Endodermal cell (in vitro differentiated cells): ENCODE data around the gene UBXN11. TPM values are rescaled to one million over a fixed set of nuclear protein-coding genes. Genes with fewer than 3 reads are reported as not detected.

ENCODE experiments used
- DNase-seq: peaks from one replicate; pipeline ENCODE4 v3.0.0-alpha.2; 2017
- H3K27ac ChIP-seq: 2 replicates; pipeline ENCODE4 v1.5.1; 2013; ENCODE audit warnings: mild to moderate bottlenecking, low read depth, low read length, moderate library complexity
- H3K27me3 ChIP-seq: 2 replicates; pipeline ENCODE4 v1.6.1; 2013; ENCODE audit warnings: mild to moderate bottlenecking, low read length, moderate library complexity; ENCODE audit not compliant: insufficient read depth, control insufficient read depth, poor library complexity, severe bottlenecking
- H3K36me3 ChIP-seq: 2 replicates; pipeline ENCODE4 v1.7.0; 2013; ENCODE audit warnings: mild to moderate bottlenecking, low read length, moderate library complexity; ENCODE audit not compliant: control insufficient read depth, insufficient read depth
- H3K4me1 ChIP-seq: one replicate; pipeline ENCODE4 v1.7.0; 2013; ENCODE audit warnings: low read length; ENCODE audit not compliant: control insufficient read depth, insufficient read depth
- H3K4me3 ChIP-seq: 2 replicates; pipeline ENCODE4 v1.5.1; 2013; ENCODE audit warnings: mild to moderate bottlenecking, low read length, moderate library complexity
- H3K9ac ChIP-seq: 2 replicates; pipeline ENCODE4 v1.6.1; 2013; ENCODE audit warnings: mild to moderate bottlenecking, low read length, moderate library complexity; ENCODE audit not compliant: poor library complexity, severe bottlenecking; ENCODE audit errors: extremely low read depth
- H3K9me3 ChIP-seq: 2 replicates; pipeline ENCODE4 v1.6.1; 2013; ENCODE audit warnings: mild to moderate bottlenecking, low read length, moderate library complexity; ENCODE audit not compliant: control insufficient read depth
- H3K27ac Mint-ChIP-seq: 2 replicates; pipeline ENCODE4 v1.8.0; 2020; ENCODE audit warnings: mixed read lengths
- H3K27me3 Mint-ChIP-seq: 2 replicates; pipeline ENCODE4 v1.8.0; 2021; ENCODE audit warnings: mild to moderate bottlenecking, mixed read lengths; ENCODE audit not compliant: insufficient read depth
- H3K36me3 Mint-ChIP-seq: 2 replicates; pipeline ENCODE4 v1.8.0; 2020; ENCODE audit warnings: low read depth, mixed read lengths
- H3K4me1 Mint-ChIP-seq: 2 replicates; pipeline ENCODE4 v1.8.0; 2020; ENCODE audit warnings: mixed read lengths
- H3K4me3 Mint-ChIP-seq: 2 replicates; pipeline ENCODE4 v1.8.0; 2020; ENCODE audit warnings: mild to moderate bottlenecking, moderate library complexity, mixed read lengths
- H3K9me3 Mint-ChIP-seq: 2 replicates; pipeline ENCODE4 v1.8.0; 2020; ENCODE audit warnings: mild to moderate bottlenecking, mixed read lengths
- CTCF ChIP-seq: fragments of 200-600 bp; sonication (generic); conservative IDR thresholded peaks from 2 replicates; pipeline ENCODE4 v1.5.0; 2021; ENCODE audit warnings: antibody characterized with exemption, mild to moderate bottlenecking
- WGBS, 2 experiments: methylation state at CpG; one replicate each; pipeline versions ENCODE4 v1.1.5 to v1.1.7; 2013; ENCODE audit warnings: missing lambda C conversion rate in 2 of 2, mixed read lengths in 1 of 2; ENCODE audit not compliant: insufficient coverage in 1 of 2, insufficient read length in 1 of 2; 5-methylcytosine and 5-hydroxymethylcytosine counted together
- total RNA-seq, 2 donors: library from RNA; stranded (reverse); fragmentation: NEBNext Ultra II Directional in 1 of 2; extraction: Animal tissue kit (Norgen Biotek cat#: 25700) in 1 of 2; gene quantifications; 2 replicates in 1 of 2; 3 replicates in 1 of 2; pipeline ENCODE4 v1.2.1, GENCODE V29; 2021

Gene UBXN11
- total RNA-seq, 2 donors from 2014 or later = 24.3 to 30.3 TPM

GRCh38 chr1:26324550-26324949 is 18.1 kb upstream of the UBXN11 start:
- Mint-ChIP-seq H3K36me3 (peaks cover 35% of the 10 kb centered on the region), H3K9me3 (no peaks in the 10 kb centered on the region)
- TF ChIP-seq CTCF = no peak

GRCh38 chr1:26323382-26323781 is 16.9 kb upstream of the UBXN11 start:
- Mint-ChIP-seq H3K27ac (no peak overlapping the region), H3K9me3 (no peaks in the 10 kb centered on the region), H3K4me1 (peaks cover 11% of the 10 kb centered on the region), H3K4me3 (no peak overlapping the region), H3K27me3 (no peaks in the 10 kb centered on the region), H3K36me3 (peaks cover 35% of the 10 kb centered on the region)
- Histone ChIP-seq H3K9me3 (no peaks in the 10 kb centered on the region), H3K4me1 (no peaks in the 10 kb centered on the region), H3K27ac (no peak overlapping the region), H3K9ac (no peak overlapping the region), H3K27me3 (no peaks in the 10 kb centered on the region), H3K36me3 (no peaks in the 10 kb centered on the region), H3K4me3 (no peak overlapping the region)
- no peak for DNase-seq
- 84 to 90% methylated on average over 2 of the region's 2 CpGs for WGBS, 2 experiments
- no peak for TF ChIP-seq CTCF

More at GRCh38 chr1:26324550-26324949, 18.1 kb upstream of the UBXN11 start:
- peaks cover 11% of the 10 kb centered on the region for H3K4me1 Mint-ChIP-seq
- WGBS, 2 experiments = 89 to 93% methylated on average over 2 to 3 of the region's 3 CpGs
- no peak overlapping the region for H3K27ac Mint-ChIP-seq
- no peaks in the 10 kb centered on the region for H3K36me3 ChIP-seq
- no peak overlapping the region for H3K27ac ChIP-seq
- H3K9ac ChIP-seq = no peak overlapping the region
- no peaks in the 10 kb centered on the region for H3K27me3 Mint-ChIP-seq
- H3K4me1 ChIP-seq = no peaks in the 10 kb centered on the region
- no peaks in the 10 kb centered on the region for H3K9me3 ChIP-seq
- no peak for DNase-seq
- H3K4me3 Mint-ChIP-seq = no peak overlapping the region
- no peak overlapping the region for H3K4me3 ChIP-seq
- no peaks in the 10 kb centered on the region for H3K27me3 ChIP-seq

GRCh38 chr1:26322042-26322331 is 15.6 kb upstream of the UBXN11 start:
- Mint-ChIP-seq H3K27ac (no peak overlapping the region), H3K4me1 (peaks cover 23% of the 10 kb centered on the region), H3K9me3 (no peaks in the 10 kb centered on the region), H3K4me3 (no peak overlapping the region), H3K36me3 (peaks cover 35% of the 10 kb centered on the region), H3K27me3 (no peaks in the 10 kb centered on the region)
- WGBS, 2 experiments = 83 to 86% methylated on average over 1 to 10 of the region's 10 CpGs
- Histone ChIP-seq H3K27me3 (no peaks in the 10 kb centered on the region), H3K4me3 (no peak overlapping the region), H3K4me1 (no peaks in the 10 kb centered on the region), H3K9me3 (no peaks in the 10 kb centered on the region), H3K9ac (no peak overlapping the region), H3K27ac (no peak overlapping the region), H3K36me3 (no peaks in the 10 kb centered on the region)
- DNase-seq = no peak
- TF ChIP-seq CTCF = no peak
